ENCODE measurements around the gene RFTN1.

DNA sequence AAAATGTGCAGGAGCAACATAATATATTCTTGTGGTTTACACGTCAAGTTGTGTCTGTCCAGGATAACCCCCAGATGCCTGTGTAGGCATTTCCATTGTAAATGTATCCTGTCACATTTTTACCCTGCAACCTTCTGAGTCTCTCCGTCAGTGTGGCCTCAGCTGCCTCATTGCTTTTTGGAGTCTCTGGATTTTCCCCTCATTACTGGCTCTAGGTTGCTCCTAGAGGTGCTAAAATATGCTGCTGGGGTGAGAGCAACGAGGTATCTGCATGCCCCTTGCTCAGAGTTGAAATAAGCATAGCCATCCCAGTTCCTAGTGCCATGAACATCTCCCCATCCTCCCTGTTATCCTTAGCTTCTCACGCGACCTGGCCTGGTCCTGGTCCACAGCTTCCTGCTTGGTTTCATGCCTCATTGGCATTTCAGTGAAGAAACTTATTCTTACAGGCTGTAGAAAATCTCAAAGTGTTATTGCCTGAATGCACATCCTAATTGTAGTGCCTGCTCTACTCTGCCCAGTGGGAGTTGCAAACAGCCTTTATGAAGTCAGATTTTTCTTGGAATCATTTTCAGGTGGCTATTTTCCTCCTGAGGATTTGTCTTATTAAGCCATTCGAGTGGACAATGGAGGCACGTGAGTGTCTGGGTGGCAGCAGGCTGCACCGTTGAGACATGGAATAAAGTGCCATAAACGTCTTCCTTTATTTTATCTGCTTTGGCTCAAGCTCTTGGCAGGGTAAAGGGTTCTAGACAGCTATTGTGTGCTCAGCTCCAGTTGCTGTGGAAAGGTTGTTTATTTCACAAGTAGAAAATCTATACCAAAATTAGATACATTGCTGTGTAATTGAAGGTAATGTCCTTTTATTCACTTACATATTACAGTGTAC lies 215.3 kb downstream of the RFTN1 start:
- TF ChIP-seq EZH2 (IDR thresholded peaks at IDR 0.05) (no peak), POLR2AphosphoS5 (IDR thresholded peaks at IDR 0.05; ENCODE audit: borderline replicate concordance, low read depth, low read length) (no peak), FOXP2 (optimal IDR thresholded peaks at IDR 0.05; ENCODE audit: control extremely low read depth, extremely low read length, insufficient read depth) (no peak)
